Measurements from ENCODE around the gene CEP295NL.
"Not testable (repeated sequence)": the region's sequence is repeated elsewhere in the genome, so short reads cannot be mapped to it uniquely, and the experiment has no call there.

CEP295NL gene, protein sequence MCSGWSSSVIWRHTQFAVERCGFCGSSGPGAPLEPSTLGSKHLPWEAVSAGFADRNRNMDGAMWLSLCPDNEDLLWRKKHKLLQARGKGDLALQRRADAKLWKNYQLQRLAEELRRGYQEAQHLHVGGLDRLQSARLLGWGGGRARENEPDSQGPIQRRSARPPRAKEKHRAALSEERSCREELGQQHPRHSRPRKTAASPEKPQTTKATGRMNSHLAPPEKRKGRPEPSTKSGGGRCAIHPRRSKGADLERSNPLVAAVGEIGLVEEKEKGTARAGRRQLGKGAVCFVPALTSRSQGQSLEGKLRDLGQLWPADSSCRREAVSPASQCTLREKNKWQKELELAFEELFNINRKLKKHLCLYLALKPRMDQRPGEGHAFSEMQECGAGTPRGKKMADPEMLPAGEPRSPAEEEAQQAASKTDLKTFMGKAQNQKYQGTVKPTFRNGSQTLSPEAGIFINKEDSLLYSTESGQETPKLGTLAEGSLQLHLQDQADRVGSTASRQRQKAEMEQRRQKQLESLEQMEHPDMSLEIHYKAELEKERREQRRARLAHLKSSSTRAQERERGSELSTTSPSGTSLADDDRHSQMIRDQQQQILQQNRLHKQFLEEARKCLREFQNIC

DNA sequence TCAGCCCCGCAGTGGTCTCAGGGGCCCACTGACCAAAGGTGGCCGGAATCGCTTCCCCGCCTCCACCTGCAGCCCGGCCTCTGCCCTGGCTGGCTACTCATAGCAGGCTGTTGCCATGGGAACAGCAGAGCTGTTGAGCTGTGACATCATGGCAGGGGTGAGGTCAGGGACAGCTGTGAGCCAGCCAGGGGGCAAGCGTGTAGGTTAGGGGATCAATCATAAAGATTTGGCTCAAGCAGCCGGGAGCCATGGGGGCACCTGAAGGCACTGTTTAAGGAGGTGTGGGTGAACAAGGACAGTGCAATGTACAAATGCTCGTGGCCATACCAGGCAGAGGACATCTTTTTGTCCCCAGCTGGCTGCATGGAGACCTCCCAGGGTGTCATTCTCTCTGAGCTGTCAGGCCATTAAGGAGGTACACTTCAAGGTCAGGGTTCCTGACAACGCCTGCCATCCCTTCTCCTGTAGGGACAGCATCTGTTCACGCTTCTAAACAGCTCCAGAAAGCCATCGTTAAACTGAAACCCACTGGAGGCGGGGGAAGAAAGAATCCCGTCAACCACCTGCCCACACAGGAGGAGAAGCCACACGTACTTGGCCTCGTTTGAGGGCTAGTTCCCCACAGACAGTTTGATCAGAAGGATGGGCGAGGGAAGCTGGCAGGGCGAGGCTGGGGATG, at the start of gene CEP295NL:
CEP295NL (minus strand) TSS at position 101 of the 679 bp plus-strand sequence. CDS start 1,373 bp downstream, outside the sequence.
- in situ Hi-C loops (cut with MboI; ENCODE audit: low sequenced_read_pairs): no loop called here

DNA sequence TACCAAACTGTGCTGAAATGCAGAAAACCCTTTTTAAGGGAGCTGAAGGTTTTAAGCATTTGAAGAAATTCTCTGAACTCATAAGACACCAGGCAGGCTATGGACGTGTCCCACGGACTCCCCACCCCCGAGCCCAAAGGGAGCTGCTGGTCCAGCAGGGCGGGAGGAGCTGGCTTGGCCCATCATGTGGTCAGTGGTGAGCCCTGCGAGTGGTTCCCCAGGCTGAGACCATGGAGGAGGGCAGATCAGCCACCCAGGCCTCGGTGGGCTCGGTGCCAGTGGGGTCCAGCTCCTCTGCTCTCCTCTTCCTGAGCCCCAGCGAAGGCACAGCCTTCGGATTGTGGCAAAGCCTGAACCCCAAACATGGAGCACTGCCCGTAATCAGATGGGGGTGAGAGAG, 49.7 kb upstream of the CEP295NL start:
- in situ Hi-C loops (cut with MboI; ENCODE audit: low sequenced_read_pairs): no loop called here

DNA sequence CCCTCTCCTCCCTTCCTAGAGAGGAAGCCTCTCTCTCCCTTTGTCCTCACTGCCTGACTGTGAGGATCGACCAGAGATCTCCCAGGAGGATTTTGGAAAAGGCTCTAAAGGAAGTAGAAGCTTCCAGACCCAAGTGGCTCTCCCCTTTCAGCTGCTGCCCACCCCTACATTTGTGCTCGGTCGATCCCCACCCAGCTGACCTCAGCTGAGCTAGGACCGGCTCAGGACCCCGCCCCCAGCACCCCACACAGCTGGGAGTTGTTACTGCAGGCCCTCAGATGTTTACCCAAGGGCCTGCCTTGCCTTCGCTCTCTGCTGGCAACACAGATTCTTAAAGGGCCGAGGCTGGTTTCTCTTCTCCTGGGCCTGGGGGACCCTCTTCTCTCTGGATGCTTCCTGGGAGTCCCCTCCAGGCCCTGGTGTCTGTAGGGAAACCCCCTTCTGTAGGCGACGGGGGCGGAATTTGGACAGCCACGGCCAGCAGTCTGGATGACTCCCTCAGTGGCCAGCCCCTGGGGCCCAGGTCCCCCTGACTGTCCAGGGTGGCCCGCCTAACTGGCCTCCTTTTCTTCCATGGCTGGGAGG, 49.1 kb upstream of the CEP295NL start:
- in situ Hi-C loops (cut with MboI; ENCODE audit: low sequenced_read_pairs): no loop called here

DNA sequence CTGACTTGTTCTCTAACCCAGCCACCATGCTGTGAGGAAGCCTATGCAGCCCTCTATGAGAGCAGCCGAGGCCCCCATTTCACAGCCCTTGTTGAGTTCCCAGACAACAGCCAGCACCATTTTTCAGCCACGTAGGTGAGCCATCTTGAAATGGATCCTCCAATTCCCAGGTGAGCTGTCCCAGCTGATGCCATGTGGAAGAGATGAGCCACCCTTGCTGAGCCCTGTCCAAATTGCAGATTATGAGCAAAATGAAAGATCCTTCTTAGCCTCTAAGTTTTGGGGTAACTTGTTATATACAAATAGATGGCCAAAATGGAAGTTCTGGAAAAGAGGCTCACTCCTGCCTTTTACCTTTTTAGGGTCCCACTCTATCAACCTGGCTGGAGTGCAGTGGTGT, 47.9 kb upstream of the CEP295NL start:
- in situ Hi-C loops (cut with MboI; ENCODE audit: low sequenced_read_pairs): no loop called here

DNA sequence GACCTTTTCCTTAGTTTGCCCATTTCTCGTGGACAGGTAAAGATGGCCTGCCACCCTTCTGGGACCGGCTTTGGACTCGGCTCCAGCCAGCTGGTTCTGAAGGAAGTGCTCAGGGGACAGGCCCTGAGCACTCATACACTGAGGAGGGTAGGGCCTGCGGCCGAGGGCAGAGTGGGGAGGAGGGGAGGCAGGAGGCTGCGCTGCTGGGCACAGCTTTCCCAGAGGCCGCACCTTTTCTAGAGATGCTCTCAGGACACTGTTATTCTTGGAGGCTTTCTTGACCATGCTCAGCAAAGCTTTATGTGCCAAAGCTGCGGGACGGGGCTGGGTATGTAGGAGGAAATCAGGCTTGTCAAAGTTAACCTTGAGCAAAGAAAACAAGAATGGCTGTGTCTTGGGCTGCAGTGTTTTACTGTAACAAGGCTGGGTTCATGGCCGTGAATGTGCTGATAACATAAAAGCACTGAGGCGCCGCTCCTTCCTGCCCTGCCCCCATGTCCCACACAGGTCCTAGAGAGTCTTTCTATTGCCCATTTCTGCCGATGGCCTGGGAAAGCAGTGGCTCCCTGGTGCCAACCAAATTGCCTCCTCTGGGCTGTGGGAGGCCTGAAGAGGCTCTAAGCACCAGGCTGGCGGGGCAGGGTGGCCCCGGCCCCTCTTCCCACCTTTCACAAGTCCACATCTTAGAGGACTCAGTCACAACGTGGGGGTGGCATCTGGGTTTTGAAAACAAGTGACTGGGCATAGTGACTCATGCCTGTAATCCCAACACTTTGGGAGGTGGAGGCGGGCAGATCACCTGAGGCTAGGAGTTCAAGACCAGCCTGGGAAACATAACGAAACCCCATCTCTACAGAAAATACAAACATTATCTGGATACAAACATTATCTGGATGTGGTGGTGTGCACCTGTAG, 44.5 kb upstream of the CEP295NL start:
- in situ Hi-C loops (cut with MboI; ENCODE audit: low sequenced_read_pairs): no loop called here

DNA sequence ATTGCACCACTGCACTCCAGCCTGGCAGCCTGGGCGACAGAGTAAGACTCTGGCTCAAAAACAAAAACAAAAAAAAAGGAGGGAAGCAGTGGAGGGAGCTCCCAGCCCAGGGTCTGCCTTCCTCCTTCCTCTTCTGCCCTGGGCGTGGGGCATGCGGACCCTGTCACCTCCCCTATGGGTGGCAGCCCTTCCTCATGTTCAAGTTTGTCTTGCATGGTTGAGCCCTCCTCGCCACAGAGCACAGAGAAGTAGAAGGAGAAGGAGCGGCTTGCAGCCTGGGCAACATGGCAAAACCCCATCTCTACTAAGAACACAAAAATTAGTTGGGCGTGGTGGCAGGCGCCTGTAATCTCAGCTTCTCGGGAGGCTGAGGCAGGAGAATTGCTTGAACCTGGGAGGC, 43.6 kb upstream of the CEP295NL start:
- in situ Hi-C loops (cut with MboI; ENCODE audit: low sequenced_read_pairs): no loop called here

DNA sequence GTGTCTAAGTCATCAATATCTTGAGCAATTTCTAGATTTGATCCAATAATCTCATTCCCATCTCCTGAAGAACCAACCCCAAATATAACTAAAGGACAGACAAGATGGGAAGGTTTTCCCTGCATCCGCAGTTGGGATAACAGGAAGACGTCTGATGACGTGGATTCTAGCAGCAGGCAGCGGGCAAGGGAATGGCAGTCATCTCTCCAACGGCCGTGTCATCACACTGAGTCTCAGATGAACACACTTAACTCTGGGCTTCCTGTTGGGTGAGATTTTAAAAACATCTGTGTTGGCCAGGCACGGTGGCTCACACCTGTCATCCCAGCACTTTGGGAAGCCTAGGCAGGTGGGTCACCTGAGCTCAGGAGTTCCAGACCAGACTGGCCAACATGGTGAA, 43.1 kb upstream of the CEP295NL start:
- in situ Hi-C loops (cut with MboI; ENCODE audit: low sequenced_read_pairs): no loop called here

DNA sequence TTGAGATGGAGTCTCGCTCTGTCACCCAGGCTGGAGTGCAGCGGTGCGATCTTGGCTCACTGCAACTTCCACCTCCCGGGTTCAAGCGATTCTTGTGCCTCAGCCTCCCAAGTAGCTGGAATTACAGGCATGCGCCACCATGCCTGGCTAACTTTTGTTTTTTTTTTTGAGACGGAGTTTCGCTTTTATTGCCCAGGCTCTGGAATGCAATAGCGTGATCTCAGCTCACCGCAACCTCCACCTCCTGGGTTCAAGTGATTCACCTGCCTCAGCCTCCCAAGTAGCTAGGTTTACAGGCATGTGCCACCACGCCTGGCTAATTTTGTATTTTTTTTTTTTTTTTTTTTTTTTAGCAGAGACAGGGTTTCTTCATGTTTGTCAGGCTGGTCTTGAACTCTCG, 42.5 kb upstream of the CEP295NL start:
- in situ Hi-C loops (cut with MboI; ENCODE audit: low sequenced_read_pairs): not testable (repeated sequence)

DNA sequence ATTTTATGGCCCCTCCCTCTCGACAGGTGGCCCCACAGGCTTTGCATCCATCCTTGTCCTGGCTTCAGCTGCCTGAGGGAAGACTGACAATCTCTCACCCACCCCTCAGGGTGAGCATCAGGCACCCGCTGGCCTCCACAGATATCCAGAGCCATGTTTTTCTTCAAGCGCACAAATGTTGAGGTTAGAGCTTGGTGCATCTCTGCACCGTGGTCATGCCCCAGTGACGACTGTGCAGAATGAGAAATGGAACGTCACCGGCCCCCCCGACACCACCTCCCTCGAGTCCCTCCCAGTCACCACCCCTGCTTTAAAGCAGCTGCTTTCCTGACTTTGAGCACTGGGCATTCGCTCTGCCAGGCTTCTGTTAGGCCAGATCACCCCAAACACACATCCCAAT, 42.0 kb upstream of the CEP295NL start:
- in situ Hi-C loops (cut with MboI; ENCODE audit: low sequenced_read_pairs): no loop called here

DNA sequence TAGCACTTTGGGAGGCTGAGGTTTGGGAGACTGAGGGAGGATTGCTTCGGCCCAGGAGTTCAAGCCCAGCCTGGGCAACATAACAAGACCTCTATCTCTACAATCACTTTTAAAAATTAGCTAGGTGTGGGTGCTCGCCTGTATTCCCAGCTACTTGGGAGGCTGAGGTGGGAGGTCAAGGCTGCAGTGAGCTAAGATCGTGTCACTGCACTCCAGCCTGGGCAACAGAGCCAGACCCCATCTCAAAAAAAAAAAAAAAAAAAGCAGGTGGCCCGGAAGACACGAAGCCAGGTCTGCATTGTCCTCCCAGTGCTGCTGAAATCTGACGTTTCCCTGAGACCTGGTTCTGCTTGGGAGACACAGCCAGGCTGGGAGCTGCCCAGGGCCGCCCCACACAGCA, 41.0 kb upstream of the CEP295NL start:
- in situ Hi-C loops (cut with MboI; ENCODE audit: low sequenced_read_pairs): no loop called here

DNA sequence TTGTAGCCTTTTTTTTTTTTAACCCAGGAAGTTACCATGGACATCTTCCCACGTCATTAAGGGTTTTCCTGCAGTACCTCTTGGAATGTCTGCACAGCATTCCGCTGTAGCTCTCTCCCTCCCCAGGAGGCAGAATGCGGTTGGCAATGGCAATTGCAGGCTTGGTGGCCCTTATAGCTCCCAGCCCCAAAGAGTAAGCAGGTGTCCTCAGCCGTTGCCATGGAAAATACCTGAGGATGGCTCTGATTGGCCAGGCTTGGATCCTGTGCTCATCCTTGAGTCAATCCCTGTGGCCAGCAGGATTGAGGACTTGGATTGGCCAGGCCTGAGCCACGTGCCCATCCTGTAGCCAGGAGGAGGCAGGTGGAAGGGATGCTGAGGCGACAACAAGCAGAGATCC, 37.7 kb upstream of the CEP295NL start:
- in situ Hi-C loops (cut with MboI; ENCODE audit: low sequenced_read_pairs): no loop called here

DNA sequence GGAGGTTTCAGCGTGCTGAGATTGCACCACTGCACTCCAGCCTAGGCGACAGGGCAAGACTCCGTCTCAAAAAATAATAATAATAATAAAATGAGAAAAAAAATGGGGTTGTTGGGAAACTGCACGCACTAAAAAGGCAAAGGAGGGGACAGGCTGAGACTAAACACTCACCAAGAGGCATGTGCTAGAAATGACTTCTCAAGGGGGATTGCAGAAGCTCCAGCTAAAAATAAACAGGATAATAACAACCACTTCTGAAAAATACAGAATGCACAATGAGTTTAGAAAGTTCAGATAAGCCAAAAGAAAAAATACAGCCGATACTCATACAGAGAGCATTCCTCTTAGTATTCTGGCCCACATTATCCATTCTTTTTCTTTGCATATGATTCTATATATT, 37.3 kb upstream of the CEP295NL start:
- in situ Hi-C loops (cut with MboI; ENCODE audit: low sequenced_read_pairs): no loop called here

DNA sequence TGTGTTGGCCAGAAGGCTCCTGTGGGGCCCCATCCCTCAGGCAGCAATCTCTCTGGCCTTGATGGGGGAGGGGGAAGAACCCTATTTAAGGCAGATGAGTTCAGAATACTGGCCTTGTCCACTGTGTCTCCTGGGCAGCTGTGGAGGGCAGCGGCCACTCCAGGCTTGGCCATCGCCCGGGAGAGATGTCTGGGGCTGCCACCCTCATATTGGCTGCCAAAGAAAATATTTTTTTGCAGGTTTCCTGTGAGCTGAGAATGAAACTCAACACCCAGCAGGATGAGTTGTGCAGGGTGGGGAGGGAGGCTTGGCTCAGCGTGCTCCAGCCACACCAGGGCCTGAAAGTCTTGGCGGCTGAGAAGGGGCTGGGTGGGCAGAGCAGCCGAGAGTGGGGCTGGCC, 36.6 kb upstream of the CEP295NL start:
- in situ Hi-C loops (cut with MboI; ENCODE audit: low sequenced_read_pairs): no loop called here

DNA sequence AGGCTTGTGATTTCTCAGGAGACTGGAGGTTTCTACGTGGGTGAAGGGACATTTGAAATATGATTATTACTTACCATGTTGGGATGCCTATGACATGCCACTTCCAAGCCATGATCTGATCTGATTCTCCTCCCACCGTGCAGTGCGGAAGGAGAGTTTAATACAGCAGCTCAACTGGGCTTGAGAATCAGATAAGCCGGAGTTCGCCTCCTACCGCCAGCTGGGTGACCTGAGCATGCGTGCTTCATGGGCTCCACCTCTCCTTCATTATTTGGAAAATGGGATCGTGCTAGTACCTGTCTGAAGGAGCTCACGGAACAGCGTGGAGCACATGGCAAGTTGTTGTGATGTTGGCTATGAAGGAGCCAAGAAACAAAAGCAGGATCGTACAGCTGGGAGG, 34.6 kb upstream of the CEP295NL start:
- in situ Hi-C loops (cut with MboI; ENCODE audit: low sequenced_read_pairs): no loop called here

DNA sequence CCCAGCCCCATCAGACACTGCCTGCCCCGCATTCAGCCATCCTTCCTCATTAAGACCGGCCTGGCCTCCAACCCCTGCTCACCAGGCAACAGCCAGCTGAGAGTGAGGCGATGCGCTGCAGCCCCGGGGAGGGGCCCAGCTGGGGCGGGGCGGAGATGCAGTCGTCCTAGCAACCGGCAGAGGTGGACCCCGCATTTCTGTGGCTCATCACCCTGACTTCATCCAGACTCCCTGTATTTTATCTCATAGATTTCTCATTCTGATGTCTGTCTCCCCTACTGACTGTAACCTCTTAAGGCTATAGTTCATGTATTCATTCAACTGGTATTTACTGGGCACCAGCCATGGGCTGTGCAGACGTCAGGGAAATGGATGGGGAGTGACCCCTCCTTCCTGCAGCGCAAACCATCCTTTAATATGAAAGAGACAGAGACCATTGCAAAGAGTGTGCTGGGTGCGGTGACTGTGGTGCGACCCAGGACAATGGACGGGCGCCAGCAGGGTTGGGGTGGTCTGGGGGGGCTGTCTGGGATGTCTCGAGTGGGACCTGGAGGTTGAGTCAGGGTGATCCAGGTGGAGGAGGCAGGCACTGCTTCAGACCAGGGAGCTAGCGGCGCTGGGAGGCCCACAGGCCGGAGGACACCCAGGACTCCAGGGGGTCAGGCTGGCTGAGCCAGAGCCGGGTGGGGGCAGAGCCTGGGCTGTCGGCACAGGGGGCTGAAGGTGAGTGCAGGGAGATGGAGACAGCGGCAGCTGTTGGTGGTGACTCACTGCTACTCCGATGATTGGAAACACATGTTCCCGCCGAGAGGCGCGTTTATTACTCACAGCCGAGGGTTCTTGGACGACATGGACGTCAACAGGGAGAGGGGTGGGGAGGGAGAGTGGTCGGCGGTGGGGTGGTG, 32.7 kb upstream of the CEP295NL start:
- in situ Hi-C loops (cut with MboI; ENCODE audit: low sequenced_read_pairs): no loop called here

DNA sequence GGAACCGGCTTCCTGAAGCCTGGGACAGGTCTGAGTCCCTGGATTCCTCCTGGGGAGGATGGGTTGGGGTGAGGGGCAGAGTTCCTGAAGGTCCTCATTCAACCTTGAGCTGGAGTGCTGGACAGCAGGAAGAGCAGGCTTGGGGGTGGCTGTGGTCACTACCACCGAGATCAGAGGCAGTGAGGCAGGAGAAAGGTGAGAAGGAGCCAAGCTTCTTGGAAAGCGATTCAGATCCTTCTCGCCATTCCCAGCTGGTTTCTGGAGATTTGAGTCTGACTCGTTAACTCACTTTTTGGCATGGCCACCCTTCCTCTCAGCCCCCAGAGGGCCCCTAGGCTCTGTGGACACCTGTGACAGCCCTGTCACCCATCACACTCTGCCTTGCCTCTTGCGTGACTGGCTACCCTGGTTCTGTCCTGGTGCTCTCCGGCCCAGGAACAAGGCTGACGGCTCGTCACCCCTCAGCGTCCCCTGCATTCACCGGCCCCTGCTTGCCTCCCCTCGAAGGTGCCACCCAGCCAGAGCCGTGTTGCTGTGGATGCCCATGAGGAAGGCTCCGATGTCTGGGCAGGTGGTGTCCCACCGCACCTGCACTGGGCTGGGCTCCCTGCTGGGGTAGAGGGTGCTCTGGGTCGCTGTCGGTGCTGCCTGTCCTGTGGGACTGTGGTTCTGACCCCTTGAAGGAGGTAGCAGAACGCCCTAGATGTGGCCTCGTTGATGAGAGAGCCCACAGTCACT, 31.8 kb upstream of the CEP295NL start:
- in situ Hi-C loops (cut with MboI; ENCODE audit: low sequenced_read_pairs): no loop called here

DNA sequence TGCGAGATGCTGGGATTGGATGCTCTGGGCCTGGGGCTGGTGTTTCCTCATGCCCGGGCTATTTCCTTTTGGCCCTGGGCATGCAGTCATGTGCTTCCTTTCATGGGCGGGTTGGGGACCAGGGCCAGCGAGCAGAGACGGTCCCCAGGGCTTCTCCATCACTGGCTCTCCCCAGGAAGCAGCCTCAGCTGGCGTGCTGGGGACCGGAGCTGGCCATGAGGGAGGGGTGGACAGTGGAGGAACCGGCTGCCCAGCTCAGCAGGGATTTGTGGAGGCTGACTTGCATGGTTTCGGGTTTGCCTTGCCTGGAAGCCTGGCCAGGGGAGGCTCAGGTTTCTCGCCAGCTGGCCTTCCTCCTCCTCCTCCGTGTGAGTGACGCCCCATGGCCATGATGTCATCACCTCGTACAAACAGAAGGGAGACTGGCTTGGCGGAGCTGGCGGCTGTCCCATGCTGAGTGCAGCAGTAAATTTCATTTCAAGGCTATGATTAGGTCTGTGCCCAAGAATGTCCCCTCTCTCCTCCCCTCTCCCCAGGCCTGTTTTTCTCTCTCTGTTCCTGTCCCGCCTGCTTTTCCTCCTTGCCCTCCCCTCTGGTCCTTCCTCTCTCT, 31.1 kb upstream of the CEP295NL start:
- in situ Hi-C loops (cut with MboI; ENCODE audit: low sequenced_read_pairs): no loop called here
